GM18909 (cell line): ENCODE results near the gene CNPY2.
"Not testable (repeated sequence)": the region's sequence is repeated elsewhere in the genome, so short reads cannot be mapped to it uniquely, and the experiment has no call there.

Experiments
- ATAC-seq: cut with Tn5 transposase; IDR thresholded peaks from one replicate; pipeline ENCODE4 v1.9.1; 2021; ENCODE audit warnings: mild to moderate bottlenecking; ENCODE audit not compliant: unreplicated experiment, poor library complexity

CNPY2 gene

DNA sequence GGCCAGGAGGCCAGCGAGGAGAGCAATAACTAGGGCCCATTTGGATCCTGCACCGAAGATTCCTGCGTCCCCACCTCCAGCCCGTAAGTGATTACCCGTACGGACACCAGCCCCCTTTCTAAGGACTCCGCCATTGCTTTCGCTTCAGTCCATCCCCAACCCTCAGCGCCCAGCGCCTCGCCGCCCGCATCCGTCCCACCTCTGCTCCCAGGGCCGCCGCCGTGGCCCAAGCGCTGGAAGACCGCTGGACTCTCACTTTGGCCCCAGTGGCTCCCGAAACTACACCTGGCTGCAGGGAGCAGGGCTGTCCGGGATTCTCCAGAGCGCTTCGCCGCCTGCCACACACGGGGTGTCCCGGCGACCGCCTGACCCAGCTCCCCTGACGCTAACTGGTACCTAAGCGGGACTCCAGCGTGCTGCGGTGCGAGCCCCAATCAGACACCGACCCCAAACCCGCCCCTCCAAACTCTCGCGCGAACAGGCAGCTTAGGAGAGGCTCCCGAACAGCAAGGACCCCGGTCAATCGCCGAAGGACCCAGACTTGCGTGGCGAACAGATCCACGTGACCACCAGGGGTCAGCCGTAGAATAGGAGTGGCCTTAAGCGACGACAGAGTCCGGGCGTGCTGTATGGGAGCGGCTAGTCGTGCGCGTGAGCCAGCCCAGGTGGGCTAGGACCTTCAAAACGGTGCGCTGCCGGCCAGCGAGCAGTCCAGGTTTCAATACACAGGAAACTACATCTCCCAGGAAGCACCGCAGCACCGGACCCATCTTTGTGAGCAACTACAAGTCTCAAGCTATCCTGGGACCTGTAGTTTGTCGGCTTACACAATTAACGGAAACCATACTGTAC, at the start of gene CNPY2:
TSS of gene CNPY2 (minus strand) at position 367 of the 852 bp plus-strand sequence. CDS start 771 bp downstream, outside the sequence.
- ATAC-seq: peak; percentile 94

DNA sequence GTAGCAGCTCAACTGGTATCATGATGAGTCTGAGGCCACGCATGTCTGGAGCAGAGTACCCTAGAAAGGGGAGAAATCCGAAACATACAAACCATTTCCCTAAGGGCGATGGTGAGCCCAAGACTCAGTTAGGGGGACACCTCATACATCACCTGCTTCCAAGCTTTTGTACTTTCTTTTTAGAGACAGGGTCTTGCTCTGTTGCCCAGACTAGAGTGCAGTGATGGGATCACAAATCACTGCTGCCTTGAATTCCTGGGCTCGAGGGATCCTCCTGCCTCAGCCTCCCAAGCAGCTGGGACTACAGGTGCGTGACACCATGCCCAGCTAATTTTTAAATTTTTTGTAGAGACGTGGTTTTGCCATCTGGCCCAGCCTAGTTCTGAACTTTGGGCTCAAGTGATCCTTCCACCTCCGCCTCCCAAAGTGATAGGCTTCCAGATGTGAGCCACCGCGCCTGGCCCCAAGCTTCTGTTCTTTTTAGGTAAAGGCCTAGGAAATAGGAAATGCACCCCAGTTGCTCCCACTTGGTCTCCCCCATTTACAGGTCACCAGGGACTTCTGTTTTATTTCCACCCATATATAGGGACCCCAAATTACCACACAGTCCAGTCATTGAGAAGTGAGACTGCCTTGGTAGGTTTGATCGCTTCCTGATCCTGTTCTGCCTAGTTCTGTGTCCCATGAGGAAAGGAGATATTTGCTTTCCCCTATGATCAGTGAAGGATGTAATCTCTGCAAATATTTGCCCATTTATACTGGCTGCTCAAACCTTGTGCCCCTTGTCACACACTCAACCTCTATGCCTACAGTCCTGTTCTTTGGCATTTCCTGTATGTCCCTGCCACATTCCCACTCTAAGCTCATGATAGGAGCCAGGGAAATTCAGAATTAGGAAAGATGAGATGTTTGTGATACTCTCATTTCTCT, 46.6 kb upstream of the CNPY2 start, which contains the start of gene APOF:
TSS of gene APOF (minus strand) at position 728 of the 930 bp plus-strand sequence. CDS start at position 616, 112 bp downstream.
- ATAC-seq: no peak

DNA sequence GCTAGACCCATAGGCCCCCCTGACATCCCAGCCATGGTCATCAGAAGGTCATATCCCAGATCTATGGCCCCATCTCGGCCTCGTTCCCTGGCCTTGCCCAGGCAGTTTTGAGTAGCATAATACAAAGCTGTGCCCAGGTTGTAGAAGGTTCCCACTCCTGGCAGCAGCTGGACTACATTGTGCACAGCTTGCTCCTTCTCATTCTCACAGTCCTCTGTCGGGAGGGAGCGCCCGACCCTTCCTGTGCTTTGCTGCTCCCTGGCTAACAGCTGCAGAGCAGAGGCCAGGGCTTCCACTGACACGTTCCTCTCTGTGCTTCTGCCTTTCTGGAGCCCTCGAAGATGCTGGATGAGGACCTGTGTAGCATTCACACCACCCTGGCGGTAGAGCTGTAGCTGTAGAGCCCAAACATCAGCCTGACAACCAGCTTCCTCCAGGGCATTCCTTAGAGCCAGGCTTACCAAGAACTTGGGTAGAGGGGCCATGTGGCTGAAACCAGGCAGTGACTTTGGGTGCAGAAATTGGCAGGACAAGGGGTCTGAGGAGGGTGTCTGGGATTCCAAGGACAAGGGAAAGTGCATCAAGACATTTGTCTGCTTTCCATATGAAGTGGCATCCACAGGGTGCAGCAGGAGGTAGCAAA, 45.8 kb upstream of the CNPY2 start:
- ATAC-seq: no peak

DNA sequence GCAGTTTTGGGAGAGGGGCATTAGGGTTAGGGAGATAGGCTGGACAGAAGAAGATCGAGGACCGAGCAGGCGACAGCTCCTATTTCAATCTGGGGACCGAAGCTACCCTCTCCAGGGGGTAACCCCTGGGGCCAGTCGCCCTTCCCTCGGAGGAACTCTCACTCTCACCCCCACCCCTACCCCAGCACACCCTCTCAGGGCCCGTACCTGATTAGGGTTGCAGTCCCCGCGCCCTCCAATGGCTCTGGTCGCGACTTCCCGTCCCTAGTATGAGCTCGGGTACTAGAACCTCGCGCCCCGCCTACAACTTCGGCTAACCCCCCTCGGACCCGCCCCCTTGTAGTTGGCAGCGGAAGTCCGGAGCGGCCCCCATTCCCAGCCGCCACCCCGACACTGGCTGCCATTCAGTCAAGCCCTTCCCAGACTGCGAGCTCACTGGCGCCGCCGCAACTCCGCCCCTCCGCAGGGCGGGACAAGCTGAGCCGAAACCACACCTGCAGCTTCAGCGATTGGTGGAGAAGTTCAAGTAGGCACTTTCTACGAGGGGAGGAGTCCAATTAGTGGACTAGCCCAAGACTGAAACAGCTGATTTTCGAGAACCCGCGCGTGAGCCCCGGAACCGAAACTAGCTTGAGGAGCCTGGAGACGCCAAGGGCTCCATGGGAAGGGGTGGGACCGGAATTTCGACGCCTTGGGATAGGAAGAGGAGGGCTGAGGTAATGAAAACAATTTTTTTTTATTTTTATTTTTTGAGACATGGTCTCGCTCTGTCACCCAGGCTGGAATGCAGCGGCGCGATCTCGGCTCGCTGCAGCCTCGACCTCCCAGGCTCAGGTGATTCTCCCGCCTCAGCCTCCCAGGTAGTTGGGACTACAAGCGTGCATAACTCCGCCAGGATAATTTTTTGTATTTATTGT, 44.3 kb upstream of the CNPY2 start, which contains the start of gene STAT2:
TSS of gene STAT2 (minus strand) at position 257 of the 917 bp plus-strand sequence. CDS start 3,536 bp downstream, outside the sequence.
- ATAC-seq: peak; percentile 95

DNA sequence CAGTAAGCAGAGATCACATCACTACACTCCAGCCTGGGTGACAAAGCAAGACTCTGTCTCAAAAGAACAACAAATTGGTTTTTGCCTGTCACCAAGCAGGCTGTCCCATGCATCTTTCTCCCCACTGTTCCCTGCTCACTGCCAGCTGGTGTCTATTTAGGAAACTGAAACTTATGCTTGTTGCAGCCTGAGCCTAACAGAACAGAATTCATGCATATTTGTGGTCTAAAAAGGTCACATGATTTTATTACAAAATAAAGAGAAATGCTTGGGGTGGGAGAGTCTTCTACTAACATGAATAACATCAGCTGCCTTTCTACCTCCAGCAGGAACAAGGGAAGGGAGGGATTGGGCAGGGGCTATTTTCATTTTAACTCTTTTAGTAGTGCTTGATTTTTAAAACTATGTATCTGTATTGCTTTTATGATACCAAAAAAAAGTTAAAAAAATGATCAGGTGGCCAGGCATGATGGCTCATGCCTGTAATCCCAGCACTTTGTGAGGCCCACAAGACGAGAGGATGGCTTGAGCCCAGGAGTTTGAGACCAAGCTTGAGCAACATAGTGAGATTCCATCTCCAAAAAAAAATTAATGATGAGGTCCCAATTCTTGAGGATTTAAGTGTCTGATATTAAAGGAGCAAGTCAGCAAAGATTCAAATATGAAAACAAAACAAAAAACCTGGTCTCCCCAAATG, 43.2 kb upstream of the CNPY2 start:
- ATAC-seq: no peak

DNA sequence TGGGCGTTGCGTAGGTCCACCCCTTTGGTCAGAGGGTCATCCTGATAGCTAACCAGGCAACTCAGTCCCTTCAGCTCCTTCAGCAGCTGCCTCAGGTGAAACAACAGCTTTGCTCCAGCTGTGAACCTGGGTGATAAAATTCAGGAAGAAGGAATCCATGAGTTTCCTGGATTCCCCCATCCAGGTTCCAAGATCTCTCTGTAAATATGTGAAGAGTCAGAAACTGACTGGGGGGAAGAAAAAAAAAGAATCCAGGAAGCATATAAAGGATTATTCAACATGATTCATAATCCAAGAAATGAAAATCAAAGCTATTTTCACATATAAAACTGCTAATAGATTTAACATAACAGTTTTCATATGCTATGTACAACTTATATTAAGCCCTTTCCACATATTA, 35.5 kb upstream of the CNPY2 start:
- no peak for ATAC-seq

DNA sequence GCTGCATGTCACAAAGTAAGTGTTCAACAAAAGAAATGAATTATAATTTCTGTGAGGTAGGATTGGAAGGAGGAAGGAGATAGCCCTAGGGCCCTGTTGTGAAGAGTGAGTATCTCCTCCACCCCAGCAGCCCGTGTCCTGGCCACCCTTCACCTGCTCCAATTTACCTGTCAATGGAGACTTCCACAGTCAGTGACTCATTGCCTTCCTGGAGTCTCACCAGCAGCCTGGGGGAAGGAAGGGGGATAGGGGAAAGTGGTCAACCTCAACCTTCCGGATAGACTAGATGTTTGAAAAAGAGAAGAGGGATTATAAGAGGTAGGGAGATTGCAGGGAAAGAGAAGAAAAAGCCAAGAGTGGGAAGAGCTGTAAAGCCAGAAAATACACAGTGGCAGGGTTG, 34.9 kb upstream of the CNPY2 start:
- ATAC-seq: no peak

DNA sequence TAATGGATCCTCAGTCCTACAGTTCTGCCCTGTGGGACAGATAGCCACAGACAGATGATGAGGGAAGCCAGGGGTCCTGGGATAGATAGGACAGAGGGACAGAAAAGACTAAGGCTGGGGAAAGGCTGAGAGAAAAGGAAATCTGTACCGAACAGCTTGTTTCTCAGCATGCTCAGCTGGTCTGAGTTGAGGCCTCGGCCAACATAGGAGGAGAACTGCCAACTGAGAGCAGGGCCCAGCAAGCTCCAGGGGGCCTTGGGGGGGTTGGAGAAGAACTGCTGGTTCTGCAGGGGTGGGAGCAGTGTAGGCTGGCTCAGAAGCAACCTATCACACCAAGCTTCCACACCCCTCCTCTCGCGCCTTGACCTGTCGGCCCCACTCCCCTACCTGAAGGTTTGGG, 33.0 kb upstream of the CNPY2 start:
- no peak for ATAC-seq

DNA sequence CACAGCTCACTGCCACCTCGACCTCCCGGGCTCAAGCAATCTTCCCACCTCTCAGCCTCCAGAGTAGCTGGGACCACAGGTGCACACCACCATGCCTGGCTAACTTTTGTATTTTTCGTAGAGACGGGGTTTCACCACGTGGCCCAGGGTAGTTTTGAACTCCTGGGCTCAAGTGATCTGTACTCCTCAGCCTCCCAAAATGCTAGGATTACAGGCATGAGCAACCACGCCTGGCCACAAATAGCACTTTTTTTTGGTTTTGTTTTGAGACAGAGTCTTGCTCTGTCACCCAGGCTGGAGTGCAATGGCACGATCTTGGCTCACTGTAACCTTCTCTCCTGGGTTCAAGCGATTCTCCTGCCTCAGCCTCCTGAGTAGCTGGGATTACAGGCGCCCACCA, 31.5 kb upstream of the CNPY2 start:
- not testable (repeated sequence) for ATAC-seq

DNA sequence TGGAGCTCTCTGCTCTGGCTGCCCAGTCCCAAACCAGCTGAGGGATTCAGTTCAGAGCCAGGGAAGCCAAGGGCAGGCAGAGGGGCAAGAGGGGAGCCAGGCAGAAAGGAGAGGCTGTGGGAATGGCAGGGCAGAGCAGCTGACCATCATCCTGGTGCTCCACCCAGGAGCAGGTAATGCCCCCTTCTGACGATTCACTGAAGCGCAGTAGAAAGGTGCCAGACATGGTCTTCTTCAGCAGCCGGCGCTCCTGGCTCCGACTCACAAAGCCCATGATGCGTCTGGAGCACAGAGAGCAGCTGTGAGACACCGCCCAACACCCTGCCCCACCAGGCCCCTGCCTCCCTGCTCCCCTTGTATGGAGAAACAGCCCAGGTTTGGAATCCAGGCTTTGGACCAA, 30.9 kb upstream of the CNPY2 start:
- no peak for ATAC-seq

DNA sequence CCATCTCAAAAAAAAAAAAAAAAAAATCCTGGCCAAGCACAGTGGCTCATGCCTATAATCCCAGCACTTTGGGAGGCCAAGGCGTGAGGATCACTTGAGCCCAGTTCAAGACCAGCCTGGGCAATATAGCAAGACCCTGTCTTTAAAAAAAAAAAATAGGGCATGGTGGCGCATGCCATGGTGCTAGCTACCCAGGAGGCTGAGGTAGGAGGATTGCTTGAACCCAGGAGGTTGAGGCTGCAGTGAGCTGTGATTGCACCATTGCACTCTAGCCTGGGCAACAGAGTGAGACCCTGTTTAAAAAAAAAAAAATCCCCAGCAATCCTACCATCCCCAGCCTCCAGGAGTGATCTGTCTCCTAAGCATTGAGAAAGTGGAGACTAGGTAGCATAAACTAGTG, 26.5 kb upstream of the CNPY2 start:
- not testable (repeated sequence) for ATAC-seq

DNA sequence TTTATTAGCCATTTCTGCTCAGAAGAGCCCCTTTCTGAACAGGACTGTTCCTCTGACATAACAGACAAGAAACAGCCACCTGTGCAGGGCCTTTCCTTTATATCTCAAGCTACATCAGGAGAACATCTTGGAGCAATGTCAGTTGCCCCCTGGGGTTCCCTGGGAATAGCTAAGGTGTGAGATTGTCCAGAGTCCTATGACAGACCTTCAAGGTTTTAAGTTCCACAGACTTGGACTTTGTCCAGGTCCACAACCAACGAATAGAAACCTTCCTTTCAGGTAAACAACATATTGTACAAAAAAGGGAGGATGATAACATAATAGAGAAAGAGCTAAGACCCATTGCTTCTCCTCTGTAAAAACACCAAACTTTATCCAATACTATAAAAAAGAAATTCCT, 25.8 kb upstream of the CNPY2 start:
- ATAC-seq: no peak

DNA sequence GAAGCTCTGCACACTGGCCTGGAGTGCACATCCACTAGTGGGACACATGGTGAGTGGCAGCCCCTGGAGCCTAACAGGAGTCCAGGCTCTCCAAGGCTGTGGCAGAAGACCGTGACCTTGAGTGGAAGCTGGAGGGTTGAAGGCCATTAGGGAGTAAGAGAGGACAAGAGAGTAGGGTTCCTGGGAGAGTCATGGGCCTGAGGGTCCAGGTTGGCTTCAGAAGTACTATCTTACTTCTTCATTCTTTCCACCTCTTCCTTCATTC, 23.3 kb upstream of the CNPY2 start:
- ATAC-seq: no peak

DNA sequence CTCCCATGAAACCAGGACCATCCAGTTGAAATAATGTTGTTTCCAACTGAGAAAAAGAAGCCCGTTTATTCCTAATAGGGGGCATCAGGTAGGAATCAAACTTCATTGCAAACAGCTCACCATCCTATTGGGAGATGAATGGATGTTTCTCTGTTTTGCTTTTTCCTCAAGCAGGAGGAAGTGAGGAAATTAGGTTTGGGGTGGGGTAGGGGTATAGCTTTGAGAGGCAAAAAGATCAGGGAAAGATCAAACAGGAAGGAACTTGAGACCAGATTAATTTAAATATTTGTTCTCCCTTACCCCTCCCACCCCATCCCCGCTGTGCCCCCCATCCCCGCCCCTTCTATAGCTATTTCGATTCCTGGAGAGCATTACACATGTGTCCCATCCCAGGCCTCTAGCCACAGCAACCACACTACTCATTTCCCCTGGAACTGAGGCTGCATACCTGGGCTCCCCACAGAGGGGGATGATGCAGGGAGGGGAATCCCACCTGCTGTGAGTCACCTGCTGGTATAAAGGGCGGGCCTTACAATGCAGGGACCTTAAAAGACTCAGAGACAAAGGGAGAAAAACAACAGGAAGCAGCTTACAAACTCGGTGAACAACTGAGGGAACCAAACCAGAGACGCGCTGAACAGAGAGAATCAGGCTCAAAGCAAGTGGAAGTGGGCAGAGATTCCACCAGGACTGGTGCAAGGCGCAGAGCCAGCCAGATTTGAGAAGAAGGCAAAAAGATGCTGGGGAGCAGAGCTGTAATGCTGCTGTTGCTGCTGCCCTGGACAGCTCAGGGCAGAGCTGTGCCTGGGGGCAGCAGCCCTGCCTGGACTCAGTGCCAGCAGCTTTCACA, 22.7 kb upstream of the CNPY2 start, which contains the start of gene IL23A:
TSS of gene IL23A (plus strand) at position 577 of the 850 bp plus-strand sequence. CDS start at position 738, 161 bp downstream.
- ATAC-seq: no peak

DNA sequence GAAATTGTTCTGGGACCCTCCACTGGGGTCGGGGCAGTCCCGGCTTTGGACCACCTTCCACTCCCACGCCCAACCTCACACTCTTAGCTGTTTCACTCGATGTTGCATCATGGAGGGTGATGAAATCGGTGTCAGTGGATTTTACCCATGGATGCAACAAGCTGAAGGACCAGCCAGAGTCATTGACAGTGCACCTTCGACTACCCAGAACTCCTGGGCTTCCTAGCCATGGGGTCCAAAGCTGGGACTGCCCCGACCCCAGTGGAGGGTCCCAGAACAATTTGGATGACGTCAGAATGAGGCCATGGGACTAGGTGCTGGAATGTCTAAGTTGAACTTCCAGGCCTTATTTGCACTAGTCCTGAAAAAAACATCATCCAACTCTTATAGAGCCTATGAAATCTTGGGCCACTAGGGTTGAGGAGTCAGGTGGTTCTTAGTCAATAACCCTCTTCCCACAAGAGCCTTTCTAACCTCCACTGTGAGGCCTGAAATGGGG, 22.0 kb upstream of the CNPY2 start:
- no peak for ATAC-seq

DNA sequence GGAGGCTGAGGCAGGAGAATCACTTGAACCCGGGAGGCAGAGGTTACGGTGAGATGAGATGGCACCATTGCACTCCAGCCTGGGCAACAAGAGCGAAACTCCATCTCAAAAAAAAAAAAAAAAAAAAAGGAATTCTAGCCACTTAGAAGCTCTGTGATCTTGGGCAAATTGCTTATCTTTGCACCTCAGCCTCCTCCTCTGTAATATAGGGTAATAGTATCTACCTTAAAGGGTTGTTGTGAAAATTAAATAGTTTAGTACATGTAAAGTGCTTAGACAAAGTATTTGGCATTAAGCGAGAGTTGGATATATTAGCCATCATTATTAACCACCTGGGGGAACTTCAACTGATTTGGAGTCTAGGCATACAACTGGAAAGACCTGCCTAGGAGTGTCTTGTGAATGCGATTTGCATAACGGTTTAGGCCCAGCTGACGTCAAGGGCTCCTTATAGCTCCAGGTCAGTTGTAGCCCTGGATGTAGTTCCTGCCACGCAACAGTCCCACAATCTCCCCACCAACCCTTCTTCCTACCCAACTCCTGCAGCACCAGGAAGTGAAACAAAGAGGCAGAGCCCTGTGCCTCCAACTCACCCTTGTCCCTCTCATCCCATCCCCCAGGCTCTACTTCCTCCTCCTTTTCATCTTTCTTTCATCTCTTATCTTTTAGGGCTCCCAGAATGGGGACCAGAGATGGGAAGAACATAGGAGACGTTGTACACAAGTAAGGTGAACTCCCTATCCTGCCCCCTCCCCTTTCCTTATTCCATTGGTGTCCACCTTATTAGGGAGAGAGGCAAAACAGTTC, 20.8 kb upstream of the CNPY2 start:
- ATAC-seq: no peak

DNA sequence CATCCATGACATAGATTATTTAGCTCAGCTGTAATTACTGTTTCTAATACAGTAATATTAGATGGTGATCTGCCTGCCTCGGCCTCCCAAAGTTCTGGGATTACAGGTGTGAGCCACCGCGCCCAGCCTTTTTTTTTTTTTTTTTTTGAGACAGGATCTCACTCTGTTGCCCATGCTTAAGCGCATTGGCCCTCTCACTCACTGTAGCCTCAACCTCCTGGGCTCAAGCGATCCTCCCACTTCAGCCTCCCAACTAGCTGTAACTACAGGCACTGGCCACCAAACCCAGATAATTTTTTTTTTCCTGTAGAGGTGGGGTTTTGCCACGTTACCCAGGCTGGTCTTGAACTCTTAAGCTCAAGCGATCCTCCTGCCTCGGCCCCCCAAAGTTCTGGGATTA, 19.7 kb upstream of the CNPY2 start:
- not testable (repeated sequence) for ATAC-seq
